ENCODE results near the gene KRTAP6-3.

DNA sequence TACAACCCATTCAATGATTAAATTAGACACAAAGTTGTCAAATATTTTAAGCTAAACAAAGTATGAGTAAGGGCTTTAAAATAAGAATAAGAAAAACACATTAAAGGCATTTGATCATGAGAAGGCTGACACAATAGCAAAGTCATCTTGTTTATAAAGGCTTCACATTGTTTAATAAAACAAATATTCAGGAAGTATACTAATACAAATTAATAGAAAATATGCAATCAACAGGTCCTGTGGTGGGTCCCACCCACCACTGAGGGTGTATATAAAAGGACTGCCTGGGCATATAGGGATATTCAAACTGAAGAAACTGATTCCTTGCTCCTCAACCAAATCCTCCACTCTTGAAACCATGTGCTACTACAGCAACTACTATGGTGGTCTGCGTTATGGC, 42.7 kb downstream of the KRTAP6-3 start, which contains the start of gene KRTAP20-2:
- TF ChIP-seq, protein P1, sequence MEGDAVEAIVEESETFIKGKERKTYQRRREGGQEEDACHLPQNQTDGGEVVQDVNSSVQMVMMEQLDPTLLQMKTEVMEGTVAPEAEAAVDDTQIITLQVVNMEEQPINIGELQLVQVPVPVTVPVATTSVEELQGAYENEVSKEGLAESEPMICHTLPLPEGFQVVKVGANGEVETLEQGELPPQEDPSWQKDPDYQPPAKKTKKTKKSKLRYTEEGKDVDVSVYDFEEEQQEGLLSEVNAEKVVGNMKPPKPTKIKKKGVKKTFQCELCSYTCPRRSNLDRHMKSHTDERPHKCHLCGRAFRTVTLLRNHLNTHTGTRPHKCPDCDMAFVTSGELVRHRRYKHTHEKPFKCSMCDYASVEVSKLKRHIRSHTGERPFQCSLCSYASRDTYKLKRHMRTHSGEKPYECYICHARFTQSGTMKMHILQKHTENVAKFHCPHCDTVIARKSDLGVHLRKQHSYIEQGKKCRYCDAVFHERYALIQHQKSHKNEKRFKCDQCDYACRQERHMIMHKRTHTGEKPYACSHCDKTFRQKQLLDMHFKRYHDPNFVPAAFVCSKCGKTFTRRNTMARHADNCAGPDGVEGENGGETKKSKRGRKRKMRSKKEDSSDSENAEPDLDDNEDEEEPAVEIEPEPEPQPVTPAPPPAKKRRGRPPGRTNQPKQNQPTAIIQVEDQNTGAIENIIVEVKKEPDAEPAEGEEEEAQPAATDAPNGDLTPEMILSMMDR (IDR thresholded peaks at IDR 0.05), result no peak
- no peak for TF ChIP-seq EP300 (IDR thresholded peaks at IDR 0.05)

Measured in gastroesophageal sphincter (tissue), 3 donors.